Spleen (tissue), 11 donors: ENCODE results near the gene SIMC1. TPM values are rescaled to one million over a fixed set of nuclear protein-coding genes. Genes with fewer than 3 reads are reported as not detected.
A peak's percentile ranks its signal among the peaks of the same experiment; 100 is the strongest.
"Not testable (repeated sequence)": the region's sequence is repeated elsewhere in the genome, so short reads cannot be mapped to it uniquely, and the experiment has no call there.

ENCODE experiments used
- DNase-seq: peaks from one replicate; pipeline ENCODE4 v3.0.0-alpha.2; 2020
- H3K27ac ChIP-seq, 8 donors: fragments of 200-600 bp; sonication (generic) in 7 of 8; 1 replicate in 4 of 8; 2 replicates in 4 of 8; pipeline versions ENCODE4 v1.5.0 to v1.8.0; 2016 to 2021; ENCODE audit warnings: inconsistent platforms in 4 of 8, mild to moderate bottlenecking in 4 of 8, moderate library complexity in 1 of 8
- H3K27me3 ChIP-seq, 7 donors: fragments of 200-600 bp; sonication (generic) in 6 of 7; replicated peaks in 1 of 7; 1 replicate in 4 of 7; 2 replicates in 3 of 7; pipeline versions ENCODE4 v1.5.0 to v1.8.0; 2016 to 2021; ENCODE audit warnings: inconsistent platforms in 3 of 7, mild to moderate bottlenecking in 1 of 7
- H3K36me3 ChIP-seq, 6 donors: fragments of 200-600 bp; sonication (generic) in 5 of 6; 1 replicate in 4 of 6; 2 replicates in 2 of 6; pipeline versions ENCODE4 v1.5.0 to v1.8.0; 2016 to 2021; ENCODE audit warnings: inconsistent platforms in 2 of 6
- H3K4me1 ChIP-seq, 6 donors: fragments of 200-600 bp; sonication (generic) in 5 of 6; 1 replicate in 3 of 6; 2 replicates in 3 of 6; pipeline versions ENCODE4 v1.5.0 to v1.8.0; 2016 to 2021; ENCODE audit warnings: inconsistent platforms in 3 of 6
- H3K4me3 ChIP-seq, 8 donors: fragments of 200-600 bp; sonication (generic) in 7 of 8; 1 replicate in 4 of 8; 2 replicates in 4 of 8; pipeline versions ENCODE4 v1.5.0 to v1.8.0; 2016 to 2021; ENCODE audit warnings: inconsistent platforms in 4 of 8, mild to moderate bottlenecking in 4 of 8, moderate library complexity in 2 of 8
- H3K9me3 ChIP-seq, 8 donors: fragments of 200-600 bp; sonication (generic) in 7 of 8; 1 replicate in 4 of 8; 2 replicates in 4 of 8; pipeline versions ENCODE4 v1.5.0 to v1.8.0; 2016 to 2021; ENCODE audit warnings: inconsistent platforms in 4 of 8
- CTCF ChIP-seq, 11 experiments: fragments of 200-600 bp in 7 of 11; fragments of 450-650 bp in 4 of 11; sonication (generic) in 4 of 11; IDR thresholded peaks in 8 of 11; conservative IDR thresholded peaks in 3 of 11; 1 replicate in 7 of 11; 2 replicates in 4 of 11; pipeline versions ENCODE4 v1.4.0 to v1.8.0; 2016 to 2021; ENCODE audit warnings: antibody characterized with exemption in 11 of 11, inconsistent platforms in 4 of 11, mild to moderate bottlenecking in 1 of 11
- POLR2AphosphoS5 ChIP-seq, 3 donors: sonication (generic); formaldehyde crosslinking; IDR thresholded peaks; one replicate each; pipeline ENCODE4 v1.5.1; 2017; ENCODE audit warnings: antibody characterized with exemption in 3 of 3
- WGBS, 5 donors: extraction: QIAGEN DNeasy Blood & Tissue Kit in 3 of 5; methylation state at CpG; one replicate each; pipeline versions ENCODE4 v1.1.5 to v1.1.7; 2013 to 2018; 5-methylcytosine and 5-hydroxymethylcytosine counted together
- intact Hi-C: fragments of 100-400 bp; cut with DNase I; formaldehyde crosslinking; loops from one replicate; pipeline ENCODE4 v1.15.0; 2023; ENCODE audit warnings: low total_unique reads
- polyA plus RNA-seq, 3 donors: library from polyadenylated mRNA; stranded (reverse); fragments of 200-250 nt; gene quantifications; one replicate each; pipeline ENCODE4 v1.2.1, GENCODE V29; 2013
- total RNA-seq, 7 donors: library from RNA; depleted of rRNA in 3 of 7; stranded (reverse); fragments of >200 nt in 3 of 7; fragmentation: NEBNext Ultra II Directional in 4 of 7; extraction: Animal tissue kit (Norgen Biotek cat#: 25700) in 4 of 7; gene quantifications; one replicate each; pipeline versions ENCODE4 v1.1.0 to v1.2.1, GENCODE V29; 2016 to 2021
- donor health status: healthy with polysubstance abuse.
- donor health status: DM: no; HTN: no; CAD: no; lungs with moderate emphysema.
- donor health status: DM: no; HTN: no; CAD: no.
- donor health status: Bipolar disorder and iron deficiency.
- donor health status: healthy.
- donor health status: DM: no; HTN: no; CAD: no.
- donor health status: DM: yes; HTN: yes; CAD: no.

The SIMC1 gene
- total and polyA plus RNA-seq, 10 donors: 5.2 to 33.8 (median 25.8) TPM

GRCh38 chr5:176197234-176197858 lies 40.9 kb upstream of the SIMC1 start:
- intact Hi-C loops, DNase-seq, H3K36me3 ChIP-seq, H3K9me3 ChIP-seq, H3K4me3 ChIP-seq, H3K27ac ChIP-seq: not testable (repeated sequence)
- 40 to 55% (median 53%) methylated on average over 5 to 6 of the region's 6 CpGs for WGBS, 5 donors
- H3K4me1 ChIP-seq: peaks cover 0 to 26% (median 7%) of the 10 kb centered on the region in 6 donors
- peaks cover 0 to 58% (median 0%) of the 10 kb centered on the region in 7 donors for H3K27me3 ChIP-seq

- 67 to 92% (median 78%) methylated on average over 1 to 2 of the region's 2 CpGs for WGBS, 5 donors
- H3K4me1 ChIP-seq: peaks cover 0 to 26% (median 7%) of the 10 kb centered on the region in 6 donors
- H3K36me3 ChIP-seq, H3K9me3 ChIP-seq, DNase-seq, H3K4me3 ChIP-seq, intact Hi-C loops, H3K27ac ChIP-seq: not testable (repeated sequence)
- peaks cover 0 to 53% (median 0%) of the 10 kb centered on the region in 7 donors for H3K27me3 ChIP-seq
Observed at GRCh38 chr5:176198299-176198698, 39.9 kb upstream of the SIMC1 start.

GRCh38 chr5:176198991-176199733 lies 39.1 kb upstream of the SIMC1 start:
- 1 to 8% (median 3%) methylated on average over 10 to 72 of the region's 72 CpGs for WGBS, 5 donors
- DNase-seq, H3K27ac ChIP-seq, H3K36me3 ChIP-seq, H3K9me3 ChIP-seq, intact Hi-C loops: not testable (repeated sequence)
- Histone ChIP-seq H3K4me3 (peak overlapping the region; percentile 18 to 63 (median 32)), H3K4me1 (peaks cover 0 to 22% (median 5%) of the 10 kb centered on the region in 6 donors), H3K27me3 (peaks cover 0 to 48% (median 0%) of the 10 kb centered on the region in 7 donors)

GRCh38 chr5:176199803-176200399 lies 38.3 kb upstream of the SIMC1 start:
- peak overlapping the region in 3 of 8 donors; percentile 38 to 63 (median 46) for H3K4me3 ChIP-seq
- intact Hi-C loops: not testable (repeated sequence)
- 21 to 35% (median 28%) methylated on average over 8 to 9 of the region's 9 CpGs for WGBS, 5 donors

GRCh38 chr5:176201811-176202210 lies 36.4 kb upstream of the SIMC1 start:
- TF ChIP-seq CTCF (IDR thresholded peaks at IDR 0.05 in 8 of 11, conservative IDR thresholded peaks at IDR 0.05 in 3 of 11): no peak
- no peak overlapping the region for H3K27ac ChIP-seq
- no peaks in the 10 kb centered on the region for H3K9me3 ChIP-seq
- H3K27me3 ChIP-seq: peaks cover 0 to 36% (median 0%) of the 10 kb centered on the region in 7 donors
- intact Hi-C loops: no loop called here
- peaks cover 0 to 13% (median 3%) of the 10 kb centered on the region in 6 donors for H3K4me1 ChIP-seq
- H3K4me3 ChIP-seq: no peak overlapping the region
- H3K36me3 ChIP-seq: no peaks in the 10 kb centered on the region
- 94 to 98% (median 96%) methylated on average over 8 of the region's 8 CpGs for WGBS, 5 donors
- DNase-seq: no peak

More at GRCh38 chr5:176199803-176200399, 38.3 kb upstream of the SIMC1 start:
- H3K27ac ChIP-seq, H3K9me3 ChIP-seq, DNase-seq, H3K36me3 ChIP-seq: not testable (repeated sequence)
- H3K27me3 ChIP-seq: peaks cover 0 to 44% (median 0%) of the 10 kb centered on the region in 7 donors
- peaks cover 0 to 20% (median 3%) of the 10 kb centered on the region in 6 donors for H3K4me1 ChIP-seq

- Histone ChIP-seq H3K4me3 (no peak overlapping the region), H3K36me3 (no peaks in the 10 kb centered on the region), H3K27ac (no peak overlapping the region), H3K4me1 (peaks cover 0 to 13% (median 3%) of the 10 kb centered on the region in 6 donors), H3K27me3 (peaks cover 0 to 29% (median 0%) of the 10 kb centered on the region in 7 donors), H3K9me3 (no peaks in the 10 kb centered on the region)
- intact Hi-C loops: no loop called here
- 76 to 85% (median 78%) methylated on average over 8 of the region's 8 CpGs for WGBS, 5 donors
- no peak for DNase-seq
- TF ChIP-seq POLR2AphosphoS5 (IDR thresholded peaks at IDR 0.05): no peak
Observed at GRCh38 chr5:176203086-176203485, 35.1 kb upstream of the SIMC1 start.

- H3K4me3 ChIP-seq, H3K27ac ChIP-seq, H3K9me3 ChIP-seq, intact Hi-C loops, DNase-seq, H3K36me3 ChIP-seq: not testable (repeated sequence)
- WGBS, 5 donors: 87 to 93% (median 88%) methylated on average over 10 of the region's 10 CpGs
- Histone ChIP-seq H3K4me1 (peaks cover 0 to 13% (median 3%) of the 10 kb centered on the region in 6 donors), H3K27me3 (peaks cover 0 to 26% (median 0%) of the 10 kb centered on the region in 7 donors)
Observed at GRCh38 chr5:176203535-176203934, 34.7 kb upstream of the SIMC1 start.

- H3K4me3 ChIP-seq, H3K27ac ChIP-seq, intact Hi-C loops, DNase-seq, H3K9me3 ChIP-seq, H3K4me1 ChIP-seq, H3K27me3 ChIP-seq, H3K36me3 ChIP-seq: not testable (repeated sequence)
- WGBS, 5 donors: 85 to 94% (median 87%) methylated on average over 10 to 23 of the region's 23 CpGs
Observed at GRCh38 chr5:176214466-176215021, 23.7 kb upstream of the SIMC1 start.
